Anterior cingulate cortex (tissue), 58 donors: ENCODE data around the gene ALLC.
A peak's percentile ranks its signal among the peaks of the same experiment; 100 is the strongest.

Source experiments
- DNase-seq, 58 donors: peaks; one replicate each; lab custom pipeline; 2025; lab: John Stamatoyannopoulos, UW

The ALLC gene

DNA sequence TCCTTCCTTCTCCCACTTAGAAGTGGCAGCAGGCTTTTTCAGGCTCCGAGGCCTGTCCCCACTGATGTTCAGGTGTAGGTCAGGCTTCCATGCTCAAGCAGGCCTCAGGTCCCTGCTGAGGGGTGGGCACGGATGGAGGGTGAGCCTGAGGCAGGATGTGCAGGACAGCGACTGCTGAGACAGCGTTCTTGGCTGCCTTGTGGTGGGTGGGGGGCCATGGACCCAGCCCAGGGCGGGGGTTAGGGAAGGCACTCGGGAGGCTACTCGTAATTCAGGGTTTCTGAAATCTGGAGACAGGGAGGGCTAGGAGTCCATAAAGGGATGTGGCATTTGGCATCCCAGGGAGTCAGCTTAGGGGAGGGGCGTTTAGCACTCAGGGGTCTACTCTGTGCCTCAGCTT lies 32.8 kb upstream of the ALLC start:
- no peak for DNase-seq

DNA sequence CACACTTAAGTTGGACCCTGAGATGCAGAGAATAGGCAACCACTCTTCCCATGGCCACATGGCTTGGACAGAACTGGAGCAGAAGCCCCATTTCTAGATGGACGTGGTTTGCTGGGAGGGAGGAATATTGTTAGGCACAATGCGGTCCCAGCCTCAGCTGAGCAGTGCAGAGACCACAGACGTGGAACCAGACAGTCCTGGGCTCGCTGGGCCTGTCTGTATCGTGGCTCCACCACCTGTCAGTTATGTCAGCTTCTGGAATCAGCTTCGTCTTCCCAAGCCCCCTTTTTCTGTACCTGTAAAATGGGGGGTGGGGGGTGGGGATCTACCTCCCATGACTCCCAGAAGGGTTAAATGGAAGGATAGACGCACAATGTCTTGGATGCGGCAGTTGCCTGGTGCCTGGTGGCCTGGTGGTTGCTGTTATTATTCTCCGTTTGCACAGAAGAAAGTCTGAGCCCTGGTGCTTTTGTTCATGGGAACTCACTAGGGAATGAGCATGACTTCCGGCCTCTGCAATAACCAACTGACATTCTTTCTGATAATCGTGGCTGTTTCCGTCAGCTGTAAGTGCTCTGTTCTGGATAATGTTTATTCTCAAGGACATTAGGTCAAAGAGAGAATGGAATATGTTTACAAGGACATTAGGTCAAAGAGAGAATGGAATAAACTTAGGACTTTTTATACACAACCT lies 31.7 kb upstream of the ALLC start:
- no peak for DNase-seq

DNA sequence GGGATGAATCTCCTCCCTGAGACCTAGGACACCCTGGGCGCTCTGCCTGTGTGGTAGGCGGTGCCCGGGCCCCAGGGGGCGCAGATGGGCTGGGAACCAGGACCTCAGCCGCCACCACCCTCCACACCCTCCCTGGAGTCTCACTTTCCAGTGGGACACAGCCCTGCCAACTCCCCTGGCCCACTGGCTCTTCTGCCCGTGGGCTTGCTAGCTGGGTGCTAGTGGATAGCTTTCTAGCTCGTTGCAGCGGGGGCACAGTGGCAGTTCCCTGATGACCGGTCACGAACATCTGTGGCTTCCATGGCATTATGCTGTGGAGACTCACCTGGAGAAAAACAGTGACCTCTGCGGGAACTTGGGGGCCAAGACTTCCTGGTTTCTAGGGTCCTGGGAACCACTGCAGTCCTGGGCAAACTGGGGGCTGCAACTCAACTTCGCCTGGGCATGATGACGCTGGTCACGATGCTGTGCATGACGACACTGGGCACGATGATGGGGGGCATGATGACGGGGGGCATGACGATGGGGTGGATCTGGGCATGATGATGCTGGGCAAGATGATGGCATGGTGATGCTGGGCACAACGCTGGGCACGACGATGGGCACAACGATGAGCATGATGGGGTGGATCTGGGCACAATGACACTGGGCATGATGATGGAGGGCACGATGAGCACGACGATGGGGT lies 31.0 kb upstream of the ALLC start:
- DNase-seq, result no peak

DNA sequence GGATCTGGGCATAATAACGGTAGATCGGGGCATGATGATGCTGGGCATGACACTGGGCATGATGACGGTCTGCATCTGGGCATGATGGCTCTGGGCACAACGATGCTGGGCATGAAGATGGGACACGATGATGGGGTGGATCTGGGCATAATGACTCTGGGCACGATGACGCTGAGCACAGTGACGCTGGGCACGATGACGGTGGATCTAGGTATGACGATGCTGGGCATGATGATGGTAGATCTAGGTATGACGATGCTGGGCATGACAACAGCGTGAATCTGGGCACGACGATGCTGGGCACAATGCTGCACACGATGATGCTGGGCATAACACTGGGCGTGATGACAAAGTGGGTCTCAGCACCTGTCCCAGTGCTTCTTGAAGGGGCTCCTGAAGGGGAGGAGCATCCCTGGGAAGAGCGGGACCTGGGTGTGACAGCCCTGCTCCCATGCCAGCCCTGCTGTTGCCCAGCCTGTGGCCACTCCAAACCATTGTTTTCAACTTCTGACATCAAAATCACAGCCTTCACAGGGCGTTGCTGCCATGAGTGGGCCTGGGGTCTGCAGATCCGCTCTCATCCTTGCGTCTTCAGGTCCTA lies 30.4 kb upstream of the ALLC start:
- DNase-seq, result no peak

DNA sequence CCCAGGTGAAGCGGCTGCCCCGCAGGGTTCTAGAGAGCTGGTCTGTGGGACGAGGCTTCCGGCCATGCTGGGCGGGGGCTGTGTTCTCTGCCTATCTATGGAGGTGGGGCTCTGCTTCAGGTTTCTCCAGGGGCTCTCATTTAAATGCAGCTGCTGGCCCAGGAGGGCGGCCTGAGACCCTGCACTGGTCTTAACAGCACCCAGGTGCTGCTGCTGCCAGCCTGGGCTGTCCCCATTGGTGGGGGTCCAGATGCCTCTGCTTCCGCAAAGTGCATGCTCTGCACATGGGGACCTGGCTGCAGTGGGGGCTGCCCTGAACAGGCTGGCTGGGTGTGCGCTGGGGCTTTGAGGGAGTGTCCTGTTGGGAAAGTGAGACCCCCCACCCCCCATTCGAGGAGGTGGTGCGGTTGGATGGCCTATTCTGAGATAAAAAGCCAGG lies 29.7 kb upstream of the ALLC start:
- no peak for DNase-seq

DNA sequence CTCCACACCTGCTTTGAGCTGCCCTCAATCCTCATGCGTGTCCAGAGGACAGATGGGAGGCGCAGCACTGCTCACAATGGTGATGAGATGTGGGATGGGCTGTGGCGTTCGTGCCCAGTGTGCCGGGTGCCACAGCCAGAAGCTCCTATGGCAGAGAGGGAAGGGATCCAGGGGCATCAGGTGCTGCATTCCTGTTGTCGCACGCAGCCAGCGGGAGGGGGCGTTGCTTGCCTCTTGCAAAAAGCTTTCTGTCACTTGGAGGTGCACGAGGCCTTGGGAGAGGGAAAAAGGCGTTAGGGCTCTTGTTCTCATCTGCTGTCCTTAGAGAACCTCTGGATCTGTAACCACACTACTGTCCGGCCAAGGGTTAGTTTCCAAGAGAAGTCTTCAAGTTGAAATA lies 29.2 kb upstream of the ALLC start:
- no peak for DNase-seq

DNA sequence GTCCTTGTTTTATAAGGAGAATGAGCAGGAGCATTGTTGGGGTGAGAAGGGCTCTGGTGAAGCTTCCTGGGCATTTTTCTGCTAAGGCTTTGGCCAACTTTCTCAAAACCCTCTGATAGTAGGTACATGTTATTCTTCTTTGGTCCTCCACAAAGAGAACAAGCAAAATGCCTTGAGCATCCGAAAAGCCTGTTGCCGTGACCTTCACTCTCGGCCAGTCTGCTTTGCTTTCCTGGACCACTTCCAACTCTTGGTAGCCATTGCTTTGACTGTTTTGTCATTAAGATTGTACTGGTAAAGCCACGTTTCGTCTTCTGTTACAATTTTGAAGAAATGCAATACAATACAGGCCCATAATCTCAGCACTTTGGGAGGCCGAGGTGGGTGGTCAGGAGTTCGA lies 27.4 kb upstream of the ALLC start:
- no peak for DNase-seq

DNA sequence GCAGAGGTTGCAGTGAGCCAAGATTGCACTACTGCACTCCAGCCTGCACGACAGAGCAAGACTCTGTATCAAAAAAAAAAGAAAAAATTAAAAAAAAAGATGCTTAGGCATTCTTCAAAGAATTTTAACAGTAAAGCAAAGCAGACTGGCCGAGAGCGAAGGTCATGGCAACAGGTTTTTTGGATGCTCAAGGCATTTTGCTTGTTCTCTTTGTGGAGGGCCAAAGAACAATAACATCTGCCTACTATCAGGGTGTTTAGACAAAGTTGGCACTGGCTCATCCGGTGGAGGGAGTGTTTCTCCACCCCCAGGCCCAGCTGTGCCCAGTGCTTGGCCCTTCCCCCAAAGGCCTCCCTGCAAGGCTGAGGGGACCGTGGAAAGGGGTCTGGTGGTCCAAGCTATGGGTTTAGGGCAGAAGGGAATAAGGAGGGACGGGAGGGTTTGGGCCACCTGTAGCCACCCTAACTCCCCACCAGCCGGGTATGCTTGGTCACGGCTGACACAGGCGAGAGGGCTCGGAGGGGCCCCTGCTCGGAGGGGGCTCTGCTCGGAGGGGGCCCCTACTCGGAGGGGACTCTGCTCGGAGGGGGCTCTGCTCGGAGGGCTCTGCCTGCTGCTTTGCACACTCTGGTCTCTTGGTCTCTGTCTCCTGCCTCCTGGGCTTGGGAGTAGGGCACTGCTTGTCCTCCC lies 26.7 kb upstream of the ALLC start:
- DNase-seq, result no peak

DNA sequence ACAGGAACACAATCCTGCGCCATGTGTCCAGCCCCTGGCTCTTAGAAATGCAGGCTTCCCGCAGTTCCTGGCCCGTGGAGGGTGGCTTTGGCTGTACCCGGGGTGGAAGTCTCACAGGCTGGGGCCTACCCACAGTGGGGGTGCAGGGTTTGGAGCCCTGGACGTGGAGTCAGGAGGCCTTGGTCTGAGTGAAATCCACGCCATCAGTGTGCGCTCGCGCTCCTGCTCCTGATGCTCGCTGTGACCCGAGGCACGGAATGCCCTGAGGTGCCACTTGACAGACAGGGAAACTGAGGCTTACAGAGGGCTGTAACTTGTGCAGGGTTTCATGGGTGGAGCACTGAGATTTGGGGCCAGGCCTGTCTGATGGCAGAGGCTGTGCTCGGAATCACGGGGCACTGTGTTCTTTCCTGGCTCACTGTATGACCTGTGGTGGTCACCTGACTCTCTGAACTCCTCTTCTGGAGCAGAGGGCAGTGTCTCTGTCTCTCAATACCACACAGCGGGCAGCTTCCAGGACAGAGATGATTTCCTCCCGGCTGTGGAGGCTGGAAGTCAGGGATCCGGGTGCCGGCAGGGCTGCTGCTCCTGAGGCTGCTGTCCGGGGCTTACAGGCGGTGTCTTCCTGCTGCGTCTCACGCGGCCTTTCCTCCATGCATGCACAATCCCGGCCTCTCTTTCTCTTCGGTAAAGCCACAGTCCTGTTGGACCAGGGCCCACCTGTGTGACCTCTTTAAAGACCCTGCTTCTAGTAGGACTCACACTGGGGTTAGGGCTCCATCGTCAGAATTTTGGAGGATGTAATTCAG lies 25.9 kb upstream of the ALLC start:
- DNase-seq, result no peak

DNA sequence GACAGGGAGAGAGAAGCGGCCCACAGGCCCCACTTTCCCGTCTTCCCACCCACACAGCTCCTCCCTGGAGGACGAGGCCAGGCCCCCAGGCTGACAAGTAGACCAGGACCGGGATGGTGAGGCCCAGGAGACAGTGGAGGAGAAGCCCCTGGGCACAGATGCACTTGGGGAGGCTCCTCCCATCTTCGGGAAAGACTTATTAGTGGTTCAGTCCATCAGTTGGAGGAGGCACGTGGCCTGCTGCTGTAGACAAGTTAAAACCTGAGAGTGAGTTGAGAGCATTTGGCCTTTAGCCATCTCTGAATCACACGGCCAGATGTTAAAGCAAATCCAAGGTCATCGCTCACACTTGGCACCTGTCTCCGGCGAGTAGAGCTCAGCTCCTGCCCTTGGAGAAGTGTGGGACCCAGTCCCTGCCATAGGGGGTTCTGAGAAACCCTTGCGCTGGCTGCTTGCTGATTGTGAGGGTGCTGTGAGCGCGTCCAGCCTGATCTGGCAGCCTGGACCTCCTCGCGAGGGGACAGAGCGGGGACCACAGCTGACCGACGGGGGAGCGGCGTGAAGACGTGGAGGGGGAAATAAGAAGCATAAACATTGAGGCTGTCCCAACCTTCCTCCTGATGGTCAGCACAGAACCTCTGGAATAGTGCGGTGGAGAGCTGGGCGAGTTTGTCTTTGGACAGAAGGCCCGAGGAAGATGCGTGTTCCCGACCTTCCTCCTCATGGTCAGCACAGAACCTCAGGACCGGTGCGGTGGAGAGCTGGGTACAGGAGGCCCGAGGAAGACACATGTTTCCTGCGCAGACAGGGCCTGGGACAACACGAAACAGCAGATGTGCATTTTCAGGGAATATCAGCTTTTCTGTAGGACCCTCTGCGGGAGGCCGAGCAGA lies 24.7 kb upstream of the ALLC start:
- DNase-seq, result no peak

DNA sequence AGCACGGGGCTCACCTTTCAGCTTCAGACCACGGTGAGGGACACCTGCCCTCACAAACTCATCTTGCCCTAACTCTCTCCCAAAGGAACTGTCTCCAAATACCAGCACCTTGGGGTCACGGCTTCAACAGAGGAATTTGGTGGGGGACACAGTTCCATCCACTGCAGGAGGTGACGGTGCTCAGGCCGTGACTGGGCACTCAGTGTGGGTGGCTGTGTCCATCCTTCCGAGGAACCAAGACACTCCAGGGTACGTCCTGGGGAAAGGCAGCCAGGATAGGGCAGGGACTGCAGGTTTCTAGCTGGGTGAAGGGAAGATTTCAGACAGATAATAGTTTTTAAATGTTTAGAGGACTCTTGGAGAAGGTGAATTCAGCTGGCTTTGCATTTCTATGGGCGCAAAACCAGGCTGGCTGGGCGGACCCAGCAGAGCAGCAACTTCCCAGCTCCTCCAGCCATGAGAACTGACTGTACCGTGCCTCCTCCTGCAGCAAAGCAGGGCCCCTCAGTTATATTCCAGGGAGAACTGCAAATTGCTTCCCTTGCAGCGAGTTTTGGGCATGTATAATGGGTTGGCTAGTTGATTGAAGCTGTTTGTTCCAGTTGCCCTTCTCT lies 23.9 kb upstream of the ALLC start:
- DNase-seq, result no peak

DNA sequence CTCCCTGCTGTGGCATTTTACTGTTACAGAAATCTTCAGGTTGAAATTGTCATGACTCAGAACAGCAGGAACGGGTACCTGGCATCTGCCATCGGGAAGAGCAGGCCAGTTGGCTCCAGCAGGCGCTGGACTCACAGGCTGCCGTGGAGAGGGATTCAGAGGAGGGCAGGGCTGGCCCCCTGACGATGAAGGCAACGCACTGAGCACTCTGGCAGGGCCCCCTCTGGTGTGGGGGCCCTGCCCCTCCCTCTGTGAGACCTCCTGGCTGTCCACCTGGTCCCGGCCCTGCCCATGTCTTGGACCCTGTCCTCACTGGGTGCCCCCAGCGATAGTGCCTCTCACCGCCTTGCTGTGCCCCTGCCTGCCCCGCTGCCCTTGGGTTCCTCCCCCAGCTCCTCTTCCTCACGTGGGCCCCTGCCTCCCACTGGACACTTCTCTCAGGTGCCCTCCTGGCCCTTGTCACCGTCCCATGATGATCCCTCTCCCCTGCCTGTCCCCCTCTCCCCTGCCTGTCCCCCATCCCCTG lies 23.3 kb upstream of the ALLC start:
- no peak for DNase-seq

DNA sequence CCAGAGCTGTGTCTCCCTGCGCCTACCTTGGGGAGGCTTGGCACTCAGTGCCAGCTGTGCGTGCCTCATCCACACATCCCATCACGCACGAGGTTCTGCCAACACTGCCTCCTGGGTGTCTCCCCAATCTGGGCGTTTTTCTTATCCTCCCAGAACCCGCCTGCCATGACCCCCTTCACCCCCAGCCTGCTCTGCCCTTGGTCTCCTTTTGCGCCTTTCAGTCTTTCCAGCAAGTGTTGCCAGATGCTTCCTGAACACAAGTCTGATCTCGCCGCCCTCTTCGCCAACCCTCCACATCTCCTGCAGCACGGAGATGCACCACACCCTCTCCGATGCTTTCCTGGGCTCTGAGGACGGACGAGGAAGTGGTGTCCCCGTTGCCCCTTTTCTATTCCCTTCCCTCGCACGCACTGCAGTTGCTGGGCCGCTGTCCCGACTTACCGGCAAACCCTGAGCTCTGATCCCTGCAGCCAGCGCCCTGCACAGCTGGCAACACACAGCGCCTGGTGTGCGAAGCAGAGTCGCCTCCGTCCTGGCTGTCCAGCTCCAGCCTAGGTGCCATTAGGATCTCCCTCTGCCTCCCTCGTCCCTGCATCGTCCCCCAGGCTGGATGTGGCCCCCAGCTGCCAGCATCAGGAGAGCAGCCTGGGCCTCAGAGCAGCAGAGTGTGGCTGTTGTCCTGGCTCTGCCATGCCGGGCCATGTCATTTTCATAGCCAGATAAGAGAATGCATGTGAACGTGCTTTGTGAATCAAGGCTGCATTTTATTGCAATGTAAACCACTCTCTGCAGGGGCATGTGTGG lies 22.6 kb upstream of the ALLC start:
- no peak for DNase-seq

DNA sequence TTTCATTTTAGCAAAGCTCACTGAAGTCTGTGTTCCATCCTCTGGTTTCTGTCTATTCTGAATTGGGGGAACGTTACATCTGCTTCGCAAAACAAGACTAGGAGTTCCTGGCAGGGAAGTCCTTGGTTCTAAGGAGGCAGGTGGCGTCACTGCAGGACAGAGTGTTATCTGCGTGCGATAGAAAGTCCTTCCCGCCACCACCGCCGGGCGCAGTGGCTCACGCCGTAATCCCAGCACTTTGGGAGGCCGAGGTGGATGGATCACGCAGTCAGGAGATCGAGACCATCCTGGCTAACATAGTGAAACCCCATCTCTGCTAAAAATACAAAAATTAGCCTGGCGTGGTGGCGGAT lies 22.0 kb upstream of the ALLC start:
- peak in 4 of 58 donors; percentile 21 to 57 (median 40) for DNase-seq

DNA sequence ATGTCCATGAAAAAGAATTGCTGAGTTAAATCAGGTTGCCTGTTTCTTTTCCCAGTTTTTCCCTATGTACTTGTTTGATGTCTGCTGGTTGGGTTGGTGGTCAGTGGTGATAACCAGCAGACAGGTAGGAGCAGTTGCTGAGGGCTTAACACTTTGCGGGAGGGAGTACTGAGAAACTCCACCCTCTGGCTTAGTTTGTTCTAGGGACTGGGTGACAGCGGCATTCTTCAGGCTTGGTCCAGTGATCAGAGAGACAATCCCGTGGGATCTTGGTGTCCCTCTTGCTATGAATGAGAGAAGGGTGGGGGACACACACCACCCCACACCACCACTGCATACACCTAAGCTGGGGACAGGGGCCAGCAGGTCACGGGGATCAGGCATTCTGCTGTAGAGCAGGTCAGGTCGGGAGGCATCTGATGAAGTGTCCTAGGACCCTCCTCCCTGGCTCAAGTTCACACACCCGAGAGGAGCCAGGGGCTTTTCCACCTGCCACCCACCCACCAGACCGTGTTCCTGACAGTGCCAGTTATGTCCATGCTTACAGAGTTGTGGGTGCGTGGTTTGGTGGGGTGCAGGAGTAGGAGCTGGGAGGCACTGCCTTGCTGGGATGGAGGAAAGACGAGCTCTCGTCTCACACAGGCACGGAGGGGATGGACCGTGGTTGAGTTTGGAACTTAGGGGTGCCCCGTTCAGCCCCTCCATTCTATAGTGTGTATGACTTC lies 21.3 kb upstream of the ALLC start:
- no peak for DNase-seq

DNA sequence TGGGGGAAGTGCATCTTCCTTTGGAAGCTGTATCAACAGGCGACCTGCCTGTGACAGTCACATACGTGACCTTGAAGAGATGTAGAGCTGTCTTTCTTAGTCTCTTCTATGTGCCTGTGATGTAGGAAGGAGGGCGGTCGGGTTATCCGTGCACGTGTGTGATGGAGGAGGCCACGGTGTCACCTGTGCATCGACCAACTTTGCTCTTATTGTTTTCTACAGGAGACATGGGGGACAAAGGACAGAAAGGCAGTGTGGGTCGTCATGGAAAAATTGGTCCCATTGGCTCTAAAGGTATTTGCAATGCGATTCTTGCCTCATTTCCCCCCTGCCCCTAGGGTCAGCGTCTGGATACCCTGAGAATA lies 20.7 kb upstream of the ALLC start:
- no peak for DNase-seq

DNA sequence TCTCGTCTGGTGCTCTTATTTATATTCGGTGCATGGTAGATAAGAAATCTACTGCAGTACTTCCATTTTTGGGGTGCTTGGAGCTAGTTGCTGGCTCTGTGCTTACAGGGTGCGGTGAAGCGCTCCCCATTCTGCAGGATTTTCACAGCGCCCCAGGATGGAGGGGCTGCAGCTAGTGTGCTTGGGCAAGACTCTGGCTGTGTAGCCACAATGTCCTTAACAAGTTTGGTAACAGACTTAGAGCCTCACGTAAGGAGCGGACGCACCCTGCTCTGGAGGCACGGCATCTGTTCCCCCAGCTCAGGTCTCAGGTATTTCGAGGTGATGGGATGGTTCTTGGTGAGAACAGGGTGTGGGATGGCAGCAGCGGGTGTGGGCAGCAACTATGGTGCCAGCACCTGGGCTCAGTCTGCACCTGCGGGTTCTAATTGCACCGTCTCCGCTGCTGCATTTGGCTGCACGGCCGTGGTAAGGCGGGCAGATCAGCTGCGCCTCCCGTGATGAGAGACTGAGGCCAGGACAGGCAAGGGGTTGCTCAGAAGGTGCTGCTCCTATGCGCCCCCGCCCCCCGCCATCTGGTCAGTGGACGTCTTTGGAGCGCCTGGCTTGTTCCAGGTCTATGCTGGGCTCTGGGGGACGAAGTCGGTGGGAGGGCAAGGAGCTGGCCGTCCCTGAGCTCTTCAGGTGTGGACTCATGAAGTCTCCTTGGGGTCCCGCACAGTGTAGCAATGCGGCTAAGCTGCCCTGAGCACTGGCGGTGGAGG lies 20.1 kb upstream of the ALLC start:
- DNase-seq, result no peak
